GM19328 (cell line): ENCODE data around the gene NOL4.
"Not testable (repeated sequence)": the region's sequence is repeated elsewhere in the genome, so short reads cannot be mapped to it uniquely, and the experiment has no call there.

Experiments used
- ATAC-seq: cut with Tn5 transposase; IDR thresholded peaks from one replicate; pipeline ENCODE4 v1.9.1; 2021; ENCODE audit warnings: mild to moderate bottlenecking, moderate library complexity; ENCODE audit not compliant: unreplicated experiment

The NOL4 gene, protein sequence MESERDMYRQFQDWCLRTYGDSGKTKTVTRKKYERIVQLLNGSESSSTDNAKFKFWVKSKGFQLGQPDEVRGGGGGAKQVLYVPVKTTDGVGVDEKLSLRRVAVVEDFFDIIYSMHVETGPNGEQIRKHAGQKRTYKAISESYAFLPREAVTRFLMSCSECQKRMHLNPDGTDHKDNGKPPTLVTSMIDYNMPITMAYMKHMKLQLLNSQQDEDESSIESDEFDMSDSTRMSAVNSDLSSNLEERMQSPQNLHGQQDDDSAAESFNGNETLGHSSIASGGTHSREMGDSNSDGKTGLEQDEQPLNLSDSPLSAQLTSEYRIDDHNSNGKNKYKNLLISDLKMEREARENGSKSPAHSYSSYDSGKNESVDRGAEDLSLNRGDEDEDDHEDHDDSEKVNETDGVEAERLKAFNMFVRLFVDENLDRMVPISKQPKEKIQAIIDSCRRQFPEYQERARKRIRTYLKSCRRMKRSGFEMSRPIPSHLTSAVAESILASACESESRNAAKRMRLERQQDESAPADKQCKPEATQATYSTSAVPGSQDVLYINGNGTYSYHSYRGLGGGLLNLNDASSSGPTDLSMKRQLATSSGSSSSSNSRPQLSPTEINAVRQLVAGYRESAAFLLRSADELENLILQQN

DNA sequence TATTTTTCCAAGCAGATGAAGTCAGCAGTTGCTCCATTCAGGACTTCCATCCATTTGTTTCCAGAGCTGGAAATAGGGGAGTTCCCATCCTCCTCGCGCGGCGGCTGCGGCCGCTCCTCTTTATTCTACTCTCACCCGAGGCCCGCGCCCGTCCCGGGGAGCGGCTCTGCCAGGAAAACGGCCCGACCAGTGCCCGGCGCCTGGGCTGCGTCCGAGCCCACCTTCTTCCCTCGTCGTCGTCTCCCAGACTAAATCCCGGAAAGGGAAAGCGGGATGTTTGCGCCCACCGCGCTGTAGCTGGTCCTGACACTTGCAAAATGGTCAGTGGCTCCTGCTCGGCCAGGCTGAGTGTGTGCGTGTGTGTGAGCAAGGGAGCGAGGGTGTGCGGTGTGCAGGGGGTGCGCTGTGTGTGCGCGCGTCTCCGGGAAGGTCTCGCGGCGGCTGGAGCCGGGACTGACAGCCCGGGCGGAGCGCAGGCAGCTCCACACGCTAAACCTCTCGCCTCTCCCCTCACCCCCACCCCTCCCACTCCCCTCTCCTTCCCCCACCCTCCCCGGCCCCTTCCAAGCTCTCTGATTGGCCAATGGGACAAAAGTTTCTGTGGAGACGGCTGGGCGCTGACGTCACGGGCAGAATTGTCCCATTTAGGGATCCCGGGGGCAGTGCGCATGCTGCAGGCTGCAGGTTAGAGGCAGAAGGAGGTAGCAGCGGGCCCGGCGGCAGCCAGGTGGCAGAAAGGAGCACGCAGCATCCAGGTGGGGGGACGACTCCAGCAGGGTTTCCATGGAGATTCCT, at the start of gene NOL4:
Gene NOL4 (minus strand): TSS at position 491 of the 795 bp plus-strand sequence. CDS start 1,660 bp downstream, outside the sequence.
- ATAC-seq: no peak

DNA sequence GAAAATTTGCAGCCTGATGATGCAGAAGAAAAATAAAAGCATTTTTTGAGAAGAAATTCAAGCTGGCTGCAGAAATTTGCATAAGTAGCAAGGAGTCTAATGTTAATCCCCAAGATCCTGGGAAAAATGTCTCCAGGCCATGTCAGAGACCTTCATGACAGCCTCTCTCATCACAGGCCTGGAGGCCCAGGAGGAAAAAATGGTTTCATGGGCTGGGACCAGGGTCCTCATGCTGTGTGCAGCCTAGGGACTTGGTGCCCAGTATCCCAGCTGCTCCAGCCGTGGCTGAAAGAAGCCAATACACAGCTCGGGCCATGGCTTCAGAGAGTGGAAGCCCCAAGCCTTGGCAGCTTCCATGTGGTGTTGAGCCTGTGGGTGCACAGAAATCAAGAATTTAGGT, 41.3 kb upstream of the NOL4 start:
- ATAC-seq: not testable (repeated sequence)

- ATAC-seq: no peak
These were observed 37.4 kb upstream of the NOL4 start for GRCh38 chr18:34261865-34262780.

- ATAC-seq: no peak
These were observed 33.5 kb upstream of the NOL4 start for GRCh38 chr18:34258176-34258575.

GRCh38 chr18:34251919-34252318, 27.2 kb upstream of the NOL4 start:
- no peak for ATAC-seq

- no peak for ATAC-seq
These were observed 24.0 kb upstream of the NOL4 start for GRCh38 chr18:34248727-34249126.

DNA sequence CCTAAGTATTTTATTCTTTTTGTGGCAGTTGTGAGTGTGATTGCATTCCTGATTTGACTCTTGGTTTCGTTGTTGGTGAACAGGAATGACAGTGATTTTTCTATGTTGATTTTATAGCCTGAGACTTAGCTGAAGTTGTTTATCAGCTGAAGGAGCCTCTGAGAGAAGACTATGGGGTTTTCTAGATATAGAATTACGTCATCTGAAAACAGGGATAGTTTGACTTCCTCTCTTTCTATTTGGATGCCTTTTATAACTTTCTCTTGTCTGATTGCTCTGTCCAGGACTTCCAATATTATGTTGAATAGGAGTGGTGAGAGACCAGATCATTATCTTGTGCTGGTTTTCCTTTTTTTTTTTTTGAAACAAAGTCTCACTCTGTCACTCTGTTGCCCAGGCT, 18.0 kb upstream of the NOL4 start:
- ATAC-seq: no peak

GRCh38 chr18:34233781-34234388, 9.2 kb upstream of the NOL4 start:
- not testable (repeated sequence) for ATAC-seq

- ATAC-seq: no peak
These were observed 473 bp upstream of the NOL4 start for GRCh38 chr18:34225218-34225553.

DNA sequence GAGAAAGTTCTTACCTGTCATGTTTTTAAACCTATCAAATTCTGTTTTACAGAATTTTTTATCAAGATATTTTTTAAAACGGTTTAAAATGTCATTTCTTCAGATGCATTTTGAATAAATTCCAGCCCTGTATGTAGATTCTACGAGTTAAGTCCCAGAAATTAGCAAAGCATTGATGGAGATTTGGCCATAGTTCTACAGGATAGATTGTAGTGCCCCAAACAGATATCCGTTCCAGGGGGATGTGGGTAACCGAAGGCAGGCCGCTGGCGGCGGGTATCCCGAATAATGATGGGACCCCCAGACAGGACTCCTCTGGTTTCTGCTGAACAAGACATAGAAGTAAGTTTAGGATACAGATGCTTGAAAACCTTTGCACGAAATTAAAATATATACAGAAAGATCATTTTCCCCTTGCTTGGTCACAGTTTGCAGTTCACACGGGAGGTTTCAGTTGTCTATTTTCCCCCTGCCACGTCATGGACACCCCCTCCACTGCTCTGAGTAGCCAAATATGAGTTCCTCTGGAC, 755 bp downstream of the NOL4 start:
- no peak for ATAC-seq

- ATAC-seq: no peak
These were observed 1.4 kb downstream of the NOL4 start for GRCh38 chr18:34223164-34223892.

GRCh38 chr18:34222307-34223163, 2.2 kb downstream of the NOL4 start:
- ATAC-seq: no peak

DNA sequence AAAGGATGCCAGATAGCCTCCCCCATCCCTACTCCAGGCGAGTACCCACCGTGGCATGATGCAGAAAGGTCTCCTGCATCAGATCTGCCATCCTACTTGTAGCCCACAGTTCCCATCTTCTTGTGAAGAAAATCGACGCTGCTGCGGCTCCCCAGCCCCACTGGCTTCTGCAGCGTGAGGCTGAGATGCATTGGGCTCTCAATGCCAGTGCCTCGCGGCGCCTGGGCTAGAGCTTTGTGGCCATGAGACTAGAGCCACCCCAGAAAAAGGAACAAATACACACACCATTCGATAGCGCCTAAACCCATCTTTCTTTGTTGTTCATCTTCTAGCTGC, 2.8 kb downstream of the NOL4 start:
- no peak for ATAC-seq

DNA sequence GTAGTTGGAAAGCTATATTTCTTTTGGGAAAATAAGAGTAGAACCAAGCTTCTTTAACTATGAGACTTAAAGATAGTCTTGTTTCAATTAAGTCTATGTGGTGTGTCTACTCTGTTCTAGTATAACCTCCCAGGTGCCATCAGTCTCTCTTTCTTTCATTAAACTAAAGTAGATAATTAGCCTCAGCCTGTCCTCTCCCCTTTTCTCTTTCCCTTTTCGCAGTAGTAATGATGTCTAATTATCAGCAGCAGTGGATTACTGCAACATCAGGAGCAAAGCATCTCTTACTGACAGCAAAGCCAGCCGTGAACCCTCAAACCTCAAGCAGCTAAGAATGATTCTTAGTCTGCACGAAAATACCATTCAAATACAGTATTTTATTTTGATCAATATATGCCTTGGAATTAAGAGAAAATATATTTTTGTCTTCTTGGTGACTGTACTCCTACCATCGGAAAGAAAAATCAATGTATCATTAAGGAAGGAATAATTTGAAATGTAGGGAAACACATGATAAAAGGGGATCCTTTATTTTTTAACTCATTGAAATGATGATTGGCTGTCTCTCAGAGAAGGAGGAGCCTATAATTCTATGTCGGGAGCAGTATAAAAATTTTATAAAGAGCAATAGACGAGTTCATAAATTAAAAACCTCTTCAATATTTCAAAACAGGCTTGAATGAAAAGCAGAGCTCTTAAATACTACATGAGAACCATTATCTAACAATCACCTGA, 4.5 kb downstream of the NOL4 start:
- ATAC-seq: no peak

- ATAC-seq: no peak
These were observed 5.1 kb downstream of the NOL4 start for GRCh38 chr18:34219651-34220050.

DNA sequence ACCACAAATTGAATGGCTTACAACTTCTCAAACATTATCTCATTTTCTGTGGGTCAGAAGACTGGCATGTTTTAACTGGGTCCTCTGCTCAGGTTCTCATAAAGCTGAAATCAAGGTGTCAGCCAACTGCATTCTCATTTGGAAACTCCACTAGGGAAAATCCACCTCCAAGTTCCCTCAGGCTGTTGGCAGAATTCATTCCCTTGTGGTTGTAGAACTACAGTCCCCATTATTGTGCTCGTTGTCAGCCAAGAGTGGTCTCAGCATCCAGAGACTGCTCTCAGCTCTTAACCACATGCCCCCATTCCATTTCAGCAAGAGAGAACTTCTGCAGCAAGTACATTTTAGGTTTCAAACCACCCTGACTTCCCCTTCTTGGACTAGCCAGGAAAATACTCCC, 12.2 kb downstream of the NOL4 start:
- no peak for ATAC-seq

DNA sequence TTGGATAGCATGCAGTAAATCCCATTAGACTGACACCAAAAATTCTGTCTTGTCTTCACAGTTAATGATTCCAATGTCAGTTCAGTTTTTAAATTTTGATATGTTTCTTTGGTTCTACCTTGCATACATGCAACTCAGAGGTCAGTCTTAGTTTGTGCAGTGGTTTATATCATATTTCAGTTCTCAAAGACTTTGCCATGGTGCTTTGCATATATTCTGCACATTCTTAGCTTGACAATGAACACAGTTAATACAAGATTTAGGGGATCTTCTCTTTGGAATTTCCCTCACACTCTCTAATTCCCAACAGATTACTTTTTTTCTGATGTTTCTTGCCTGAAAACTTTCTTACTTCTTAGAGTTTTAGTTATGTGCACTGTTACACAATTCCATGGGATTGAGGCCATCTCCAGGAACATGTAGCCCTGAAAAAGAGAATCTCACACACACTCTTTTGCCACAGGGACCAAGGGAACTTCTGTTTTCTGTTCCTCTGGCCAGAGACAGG, 17.3 kb downstream of the NOL4 start:
- no peak for ATAC-seq

DNA sequence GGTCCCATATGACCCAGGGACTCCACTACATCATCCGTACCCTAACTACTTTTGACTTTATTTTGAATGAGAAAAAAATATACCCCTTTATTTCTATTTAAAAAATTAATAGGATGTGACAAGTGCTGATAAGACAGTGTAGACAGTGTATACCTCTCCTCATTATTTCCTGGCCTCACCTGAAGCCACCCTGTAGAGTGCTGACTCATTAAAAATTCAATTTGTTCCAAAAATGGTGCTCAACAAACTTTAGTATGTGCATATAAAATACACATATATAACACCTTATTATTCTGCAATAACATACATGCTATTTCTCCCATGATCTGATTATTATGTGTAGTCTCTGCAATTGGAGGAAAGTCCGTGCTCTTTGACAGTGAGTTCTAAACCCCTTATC, 20.8 kb downstream of the NOL4 start:
- ATAC-seq: no peak
